ENCODE results near the gene SFXN5.
A peak's percentile ranks its signal among the peaks of the same experiment; 100 is the strongest.

SFXN5 gene

GRCh38 chr2:72952110-72952823, 119.2 kb downstream of the SFXN5 start:
- DNase-seq: no peak

GRCh38 chr2:72951303-72952095, 120.0 kb downstream of the SFXN5 start:
- DNase-seq: no peak

DNA sequence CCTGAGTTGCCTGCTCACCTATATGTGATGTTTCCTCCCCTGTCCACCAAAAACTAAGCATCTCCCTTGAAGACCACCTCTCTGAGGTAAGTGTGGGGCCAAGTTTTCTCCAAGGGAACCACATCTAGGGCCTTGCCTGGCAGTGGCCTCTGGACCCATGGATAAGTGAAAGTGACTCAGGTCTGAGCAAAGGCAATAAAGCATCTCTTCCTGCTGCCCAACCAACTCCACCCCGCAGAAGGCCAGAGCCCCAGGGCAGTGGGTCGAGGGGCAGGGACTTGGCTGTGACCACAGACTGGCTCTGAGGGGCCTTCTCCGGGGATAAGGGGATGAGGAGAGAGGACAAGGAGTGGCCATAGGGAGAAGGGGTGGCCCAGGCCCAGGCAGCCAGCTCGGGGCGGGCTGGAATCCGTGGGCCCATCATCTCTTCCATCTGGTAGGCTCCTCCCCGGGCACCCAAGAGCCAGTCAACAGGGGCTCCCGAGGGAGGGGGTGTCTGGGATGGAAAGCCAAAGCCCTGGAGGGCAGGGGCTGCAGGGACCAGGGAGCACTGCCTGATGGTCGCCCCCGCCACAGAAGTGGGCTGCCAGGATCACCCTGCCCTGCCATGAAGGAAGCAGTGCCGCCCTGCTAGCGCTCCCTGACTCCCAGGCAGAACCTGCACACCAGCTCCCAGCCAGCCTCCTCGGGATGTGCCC, 120.8 kb downstream of the SFXN5 start:
- no peak for DNase-seq

DNA sequence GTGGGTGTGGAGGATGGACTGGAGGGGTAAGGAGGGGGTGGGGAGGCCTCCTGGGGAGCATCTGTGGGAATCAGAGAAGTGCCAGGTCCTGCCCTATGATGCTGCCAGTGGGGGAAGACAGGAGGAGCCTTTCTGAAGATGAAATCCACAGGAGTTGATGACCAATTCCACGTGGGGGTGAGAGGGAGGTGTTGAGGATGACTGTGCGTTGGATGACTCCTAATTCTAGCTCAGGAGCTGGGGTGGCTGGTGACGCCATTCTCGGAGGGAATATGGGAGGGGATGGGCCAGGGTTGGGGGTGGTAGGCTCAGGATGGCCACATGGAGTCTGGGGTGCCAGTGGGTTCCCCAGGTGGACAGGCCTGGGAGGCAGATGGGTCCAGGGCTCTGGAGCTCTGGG, 121.9 kb downstream of the SFXN5 start:
- no peak for DNase-seq

DNA sequence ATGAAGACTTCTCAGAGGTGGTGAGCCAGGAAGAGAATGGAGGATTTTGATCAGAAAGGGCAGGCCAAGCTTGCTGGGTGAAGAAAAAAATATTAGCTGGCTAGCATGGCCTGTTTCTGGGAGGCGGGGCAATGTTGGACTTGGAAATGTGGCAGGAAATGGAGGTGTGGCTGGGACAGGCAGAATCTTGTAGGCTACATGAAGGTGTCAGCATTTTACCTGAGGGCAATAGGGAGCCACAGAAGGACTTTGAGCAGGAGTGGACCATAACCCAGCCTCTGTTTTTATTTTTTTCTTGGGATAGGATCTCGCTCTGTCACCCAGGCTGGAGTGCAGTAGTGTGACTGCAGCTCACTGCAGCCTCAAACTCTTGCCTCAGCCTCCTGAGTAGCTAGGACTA, 122.5 kb downstream of the SFXN5 start:
- DNase-seq: no peak

- DNase-seq: no peak
These were observed 123.3 kb downstream of the SFXN5 start for GRCh38 chr2:72947952-72948830.

GRCh38 chr2:72946466-72946865, 125.0 kb downstream of the SFXN5 start:
- no peak for DNase-seq

GRCh38 chr2:72945450-72946019, 126.0 kb downstream of the SFXN5 start:
- no peak for DNase-seq

GRCh38 chr2:72944804-72945449, 126.6 kb downstream of the SFXN5 start:
- DNase-seq: no peak

- no peak for DNase-seq
These were observed 127.7 kb downstream of the SFXN5 start for GRCh38 chr2:72943540-72944395.

- no peak for DNase-seq
These were observed 128.6 kb downstream of the SFXN5 start for GRCh38 chr2:72942881-72943418.

GRCh38 chr2:72942293-72942692, 129.2 kb downstream of the SFXN5 start:
- DNase-seq: no peak

DNA sequence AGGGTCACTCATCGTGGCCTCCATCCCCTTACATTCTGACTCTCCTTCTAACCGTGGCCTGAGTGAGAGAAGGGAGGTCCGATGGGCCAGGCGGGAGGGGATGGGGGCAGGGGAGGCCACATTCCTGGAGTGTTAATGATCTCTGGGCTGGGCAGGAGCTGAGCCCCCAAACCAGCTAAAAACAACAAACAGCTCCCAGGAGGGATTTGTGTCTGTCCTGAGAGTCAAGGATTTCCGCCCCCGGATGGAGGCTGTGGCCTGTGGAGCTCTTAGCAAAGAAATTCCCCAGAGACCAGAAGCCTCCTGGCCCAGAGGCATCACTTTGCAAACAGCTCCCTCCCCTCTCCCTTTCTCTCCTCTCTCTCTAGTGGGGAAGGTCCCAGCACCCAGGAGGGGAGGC, 130.7 kb downstream of the SFXN5 start:
- peak; percentile 82 for DNase-seq

- no peak for DNase-seq
These were observed 131.2 kb downstream of the SFXN5 start for GRCh38 chr2:72940361-72940760.

DNA sequence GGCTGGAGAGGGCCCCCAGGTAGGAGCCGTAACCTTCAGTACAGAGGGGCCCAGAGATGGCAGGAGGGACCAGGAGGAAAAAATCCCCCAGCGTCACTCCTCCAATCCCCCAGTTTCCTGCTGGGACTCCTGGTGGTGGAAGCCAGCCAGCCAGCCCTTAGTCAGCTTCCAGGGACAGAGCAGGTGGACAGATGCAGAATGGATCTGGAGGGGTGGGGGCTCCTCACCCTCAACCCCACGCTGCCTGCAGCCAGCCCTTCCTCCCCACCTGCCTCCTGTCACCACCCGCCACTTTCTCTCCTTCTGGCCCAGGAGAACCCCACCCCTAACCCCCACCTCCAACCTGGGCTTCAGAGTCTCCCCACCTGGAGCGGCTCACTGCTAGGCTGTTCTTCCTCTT, 133.1 kb downstream of the SFXN5 start:
- no peak for DNase-seq

GRCh38 chr2:72937356-72937669, 134.2 kb downstream of the SFXN5 start:
- no peak for DNase-seq

DNA sequence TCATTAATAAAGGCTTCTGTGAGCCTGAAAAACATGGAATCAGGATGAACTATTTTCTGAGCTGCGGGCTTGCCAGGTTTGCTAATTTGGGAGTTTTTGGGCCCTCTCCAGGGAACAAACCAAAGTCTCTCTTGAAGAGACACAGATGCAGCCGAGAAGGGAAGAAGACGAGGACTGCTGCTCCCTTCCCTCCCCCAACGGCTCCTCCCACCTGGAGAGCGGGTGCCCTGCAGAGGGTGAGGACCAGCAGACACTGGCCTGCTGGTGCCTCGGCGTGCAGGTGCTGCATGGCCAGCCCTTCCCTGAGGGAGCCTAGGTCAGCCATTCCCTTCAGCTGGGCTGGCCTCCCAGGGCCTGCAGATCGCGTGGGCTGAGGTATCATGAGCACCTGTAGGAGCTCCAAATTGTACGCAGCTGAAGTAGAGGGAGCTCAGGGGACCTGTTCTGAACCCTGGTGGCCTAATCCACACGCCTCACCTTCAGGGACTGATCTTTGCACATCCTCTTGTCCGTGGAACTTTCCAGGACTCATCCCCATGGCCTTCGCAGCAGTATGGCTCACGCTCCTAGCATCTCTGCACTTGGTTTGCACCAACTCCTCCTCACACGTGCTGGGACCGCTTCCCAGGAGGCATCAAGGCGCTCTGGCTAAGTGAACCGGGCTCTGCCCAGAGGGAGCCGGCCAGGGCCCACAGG, 134.7 kb downstream of the SFXN5 start:
- no peak for DNase-seq

DNA sequence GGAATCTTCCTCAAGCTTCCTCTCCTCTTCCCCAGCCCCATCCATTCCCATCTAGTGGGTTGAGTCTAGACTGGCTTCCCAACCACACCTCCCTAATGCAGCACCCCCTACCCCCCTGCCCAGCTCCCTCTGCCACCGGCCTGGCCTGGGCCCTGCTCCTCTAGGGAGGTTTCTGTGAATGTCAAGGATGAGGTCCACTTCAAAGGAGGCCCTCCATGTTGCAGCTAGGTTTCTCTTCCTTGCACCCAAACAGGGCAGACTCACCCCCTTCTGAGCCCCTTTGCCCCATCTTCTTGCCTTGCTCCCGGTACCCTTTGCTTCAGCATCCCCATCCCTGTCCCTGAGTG, 135.9 kb downstream of the SFXN5 start:
- DNase-seq: no peak

DNA sequence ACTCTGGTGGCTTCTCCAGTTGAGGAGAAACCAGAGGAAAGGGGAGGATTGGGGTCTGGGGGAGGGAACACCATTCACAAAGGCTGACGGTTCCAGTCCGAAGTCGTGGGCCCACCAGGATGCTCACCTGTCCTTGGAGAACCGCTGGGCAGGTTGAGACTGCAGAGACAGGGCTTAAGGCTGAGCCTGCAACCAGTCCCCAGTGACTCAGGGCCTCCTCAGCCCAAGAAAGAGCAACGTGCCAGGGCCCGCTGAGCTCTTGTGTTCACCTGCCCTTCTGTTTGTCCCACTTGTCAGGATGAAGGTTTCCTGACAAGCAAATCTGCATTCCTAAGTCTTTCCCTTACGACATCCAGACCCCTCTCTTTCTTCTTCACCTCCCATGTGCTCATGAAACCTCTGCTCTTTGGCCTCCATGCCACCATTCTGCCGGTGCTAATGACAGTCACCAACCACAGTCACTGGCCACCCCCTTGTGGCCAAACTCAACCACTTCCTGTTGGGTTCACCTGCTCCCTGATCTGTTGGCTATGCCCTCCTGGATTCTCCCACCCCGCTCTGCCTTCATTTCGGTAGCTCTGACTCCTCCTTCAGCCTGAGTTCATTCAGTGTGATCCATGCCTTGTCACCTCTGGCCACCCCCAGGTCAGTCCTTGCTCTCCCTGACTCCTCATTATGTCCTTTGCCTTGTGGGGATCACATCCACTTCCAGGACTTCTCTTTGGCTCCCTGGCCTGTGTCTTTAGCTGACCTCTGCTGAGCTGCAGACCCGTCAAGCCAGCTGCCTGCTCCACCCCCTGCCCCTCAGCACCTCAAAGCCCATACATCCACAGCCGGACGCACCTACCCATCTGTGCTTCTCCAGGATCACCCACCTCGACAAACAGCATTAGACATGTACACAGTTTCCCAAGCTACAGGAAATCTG, 136.6 kb downstream of the SFXN5 start:
- DNase-seq: no peak

Measured in EL (cell line).